Panc1 (cell line): Measurements from ENCODE around the gene BICRA. TPM values are rescaled to one million over a fixed set of nuclear protein-coding genes. Genes with fewer than 3 reads are reported as not detected.

Experiments used
- ATAC-seq: fragments of 200-7000 bp; cut with Tn5 transposase; 2 replicates; pipeline ENCODE4 v1.9.1; 2020; ENCODE audit warnings: mild to moderate bottlenecking, moderate library complexity
- BruUV-seq: library from RNA; stranded (reverse); fragments of 400-500 nt; replicated peaks from 2 replicates; lab custom pipeline; 2021; lab: Mats Ljungman, UMichigan
- CTCF ChIA-PET: fragments of 300-600 bp; sonication (Branson Sonifier 250); formaldehyde crosslinking; loops from one replicate; lab custom pipeline; 2022; ENCODE audit warnings: antibody characterized with exemption; lab: Charles Lee
- POLR2A ChIA-PET: fragments of 300-600 bp; sonication (Branson Sonifier 250); formaldehyde crosslinking; loops from one replicate; lab custom pipeline; 2022; ENCODE audit warnings: antibody characterized with exemption; lab: Charles Lee
- DNase-seq: peaks from one replicate; pipeline ENCODE4 v3.0.0-alpha.2; 2010; ENCODE audit warnings: low read depth, low spot score
- H3K27ac ChIP-seq: 2 replicates; pipeline ENCODE4 v1.5.1; 2011; ENCODE audit warnings: mild to moderate bottlenecking, low read length, inconsistent platforms
- H3K27me3 ChIP-seq: fragments of 200-500 bp; sonication (Bioruptor generic); 2 replicates; pipeline ENCODE4 v1.6.0; 2014; ENCODE audit warnings: low read length, inconsistent platforms; ENCODE audit not compliant: control insufficient read depth, insufficient read depth
- H3K36me3 ChIP-seq: fragments of 200-500 bp; sonication (Bioruptor generic); 2 replicates; pipeline ENCODE4 v1.5.1; 2014; ENCODE audit warnings: inconsistent platforms, mild to moderate bottlenecking, low read length, moderate library complexity; ENCODE audit not compliant: control insufficient read depth, insufficient read depth
- H3K4me1 ChIP-seq: 2 replicates; pipeline ENCODE4 v1.5.1; 2011; ENCODE audit warnings: inconsistent platforms, mild to moderate bottlenecking, low read length, moderate library complexity; ENCODE audit not compliant: control insufficient read depth, insufficient read depth
- H3K4me3 ChIP-seq, 2 experiments: 2 replicates each; pipeline ENCODE4 v1.5.1; 2011 to 2012; ENCODE audit warnings: low read depth in 2 of 2, low read length in 2 of 2, mild to moderate bottlenecking in 2 of 2, inconsistent platforms in 1 of 2, moderate library complexity in 1 of 2
- H3K9me3 ChIP-seq: fragments of 200-500 bp; sonication (Bioruptor generic); 2 replicates; pipeline ENCODE4 v1.5.1; 2014; ENCODE audit warnings: low read depth, mild to moderate bottlenecking, inconsistent platforms, low read length, moderate library complexity; ENCODE audit not compliant: control insufficient read depth, insufficient read depth
- POLR2AphosphoS5 ChIP-seq: IDR thresholded peaks from 2 replicates; pipeline ENCODE4 v1.6.1; 2012; ENCODE audit warnings: mild to moderate bottlenecking, low read depth, low read length, moderate library complexity
- SIN3A ChIP-seq: IDR thresholded peaks from 2 replicates; pipeline ENCODE4 v1.6.1; 2012; ENCODE audit warnings: low read depth, mild to moderate bottlenecking, low read length, moderate library complexity, borderline replicate concordance; ENCODE audit not compliant: insufficient read depth
- TCF7L2 ChIP-seq: IDR thresholded peaks from 2 replicates; pipeline ENCODE4 v1.6.1; 2011; ENCODE audit warnings: mild to moderate bottlenecking, low read depth, low read length, inconsistent platforms
- in situ Hi-C: cut with HindIII; loops from 2 replicates; pipeline ENCODE4 v1.10.0; 2016; ENCODE audit warnings: low sequenced_read_pairs, low pct_unique_long_range_greater_than_20kb
- intact Hi-C: fragments of 100-400 bp; cut with micrococcal nuclease; formaldehyde crosslinking; loops from one replicate; pipeline ENCODE4 v1.10.0; 2022; ENCODE audit not compliant: unreplicated experiment
- total RNA-seq: library from RNA; stranded (reverse); gene quantifications from one replicate; pipeline ENCODE4 v1.2.1, GENCODE V29; 2021; ENCODE audit not compliant: unreplicated experiment
- TF ChIP-seq, protein P1 (sequence below), 2 experiments: IDR thresholded peaks; 2 replicates each; pipeline ENCODE4 v1.6.1; 2011 to 2012; ENCODE audit warnings: low read depth in 2 of 2, control low read depth in 1 of 2, low read length in 1 of 2, mild to moderate bottlenecking in 1 of 2, moderate library complexity in 1 of 2; ENCODE audit not compliant: insufficient read depth in 1 of 2
- TF ChIP-seq, protein P2 (sequence below): fragments of 450-650 bp; IDR thresholded peaks from 2 replicates; pipeline ENCODE4 v1.5.1; 2017; ENCODE audit warnings: mild to moderate bottlenecking

BICRA gene
- total RNA-seq, 1 experiment from 2014 or later, result 13.7 TPM

DNA sequence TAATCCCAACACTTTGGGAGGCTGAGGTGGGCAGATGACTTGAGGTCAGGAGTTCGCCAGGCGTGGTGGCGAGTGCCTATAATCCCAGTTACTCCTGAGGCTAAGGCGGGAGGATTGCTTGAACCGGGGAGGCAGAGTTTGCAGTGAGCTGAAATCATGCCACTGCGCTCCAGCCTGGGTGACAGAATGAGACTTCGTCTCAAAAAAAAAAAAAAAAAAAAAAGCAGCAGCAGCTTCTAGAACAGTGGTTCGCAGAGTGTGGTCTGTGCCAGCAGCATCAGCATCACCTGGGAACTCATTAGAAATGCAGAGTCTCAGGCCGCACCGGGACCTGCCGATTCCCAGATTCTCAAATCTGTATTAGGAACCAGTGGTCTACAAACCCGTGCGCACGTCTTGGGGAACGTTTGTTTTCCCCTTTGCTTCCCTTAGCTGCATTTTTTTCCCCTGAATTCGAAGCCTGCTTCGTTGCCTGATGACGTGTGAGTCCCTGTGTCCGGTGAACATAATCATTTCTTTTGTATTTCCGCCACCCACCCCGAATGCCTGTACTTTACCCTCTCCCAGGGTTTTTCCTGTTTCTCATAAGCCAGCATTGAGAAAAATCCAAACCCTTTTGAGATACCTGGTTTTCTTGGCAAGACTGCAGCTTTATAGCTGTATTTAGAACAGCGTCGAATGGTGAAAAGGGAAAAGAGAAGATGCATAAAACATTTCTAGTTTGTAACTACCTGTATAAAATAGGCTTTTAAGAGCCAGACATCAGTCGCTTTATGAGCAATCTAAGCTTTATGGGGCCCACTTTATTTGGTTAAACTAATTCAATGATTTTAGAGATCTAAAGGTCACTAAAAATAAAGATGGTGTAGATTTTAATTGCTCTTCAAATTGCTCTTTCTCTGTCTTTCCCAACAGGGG, 49.8 kb downstream of the BICRA start:
- no peaks in the 10 kb centered on the region for H3K36me3 ChIP-seq
- in situ Hi-C loops (no loop called here), intact Hi-C loops (no loop called here)
- TF ChIP-seq, protein P1, sequence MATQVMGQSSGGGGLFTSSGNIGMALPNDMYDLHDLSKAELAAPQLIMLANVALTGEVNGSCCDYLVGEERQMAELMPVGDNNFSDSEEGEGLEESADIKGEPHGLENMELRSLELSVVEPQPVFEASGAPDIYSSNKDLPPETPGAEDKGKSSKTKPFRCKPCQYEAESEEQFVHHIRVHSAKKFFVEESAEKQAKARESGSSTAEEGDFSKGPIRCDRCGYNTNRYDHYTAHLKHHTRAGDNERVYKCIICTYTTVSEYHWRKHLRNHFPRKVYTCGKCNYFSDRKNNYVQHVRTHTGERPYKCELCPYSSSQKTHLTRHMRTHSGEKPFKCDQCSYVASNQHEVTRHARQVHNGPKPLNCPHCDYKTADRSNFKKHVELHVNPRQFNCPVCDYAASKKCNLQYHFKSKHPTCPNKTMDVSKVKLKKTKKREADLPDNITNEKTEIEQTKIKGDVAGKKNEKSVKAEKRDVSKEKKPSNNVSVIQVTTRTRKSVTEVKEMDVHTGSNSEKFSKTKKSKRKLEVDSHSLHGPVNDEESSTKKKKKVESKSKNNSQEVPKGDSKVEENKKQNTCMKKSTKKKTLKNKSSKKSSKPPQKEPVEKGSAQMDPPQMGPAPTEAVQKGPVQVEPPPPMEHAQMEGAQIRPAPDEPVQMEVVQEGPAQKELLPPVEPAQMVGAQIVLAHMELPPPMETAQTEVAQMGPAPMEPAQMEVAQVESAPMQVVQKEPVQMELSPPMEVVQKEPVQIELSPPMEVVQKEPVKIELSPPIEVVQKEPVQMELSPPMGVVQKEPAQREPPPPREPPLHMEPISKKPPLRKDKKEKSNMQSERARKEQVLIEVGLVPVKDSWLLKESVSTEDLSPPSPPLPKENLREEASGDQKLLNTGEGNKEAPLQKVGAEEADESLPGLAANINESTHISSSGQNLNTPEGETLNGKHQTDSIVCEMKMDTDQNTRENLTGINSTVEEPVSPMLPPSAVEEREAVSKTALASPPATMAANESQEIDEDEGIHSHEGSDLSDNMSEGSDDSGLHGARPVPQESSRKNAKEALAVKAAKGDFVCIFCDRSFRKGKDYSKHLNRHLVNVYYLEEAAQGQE (IDR thresholded peaks at IDR 0.05; ENCODE audit: insufficient read depth in 1 of 2, low read depth in 2 of 2, low read length in 1 of 2), result no peak
- H3K4me1 ChIP-seq, result peaks cover under 1% of the 10 kb centered on the region; the same call in 1 of the 2 replicates
- ChIA-PET POLR2A (no interaction called here), CTCF (no interaction called here)
- H3K27ac ChIP-seq, result no peak overlapping the region
- ATAC-seq, result no peak
- no peak for DNase-seq
- H3K27me3 ChIP-seq, result no peaks in the 10 kb centered on the region
- no TSS peak for BruUV-seq
- no peak overlapping the region for H3K4me3 ChIP-seq
- no peaks in the 10 kb centered on the region for H3K9me3 ChIP-seq

- Histone ChIP-seq H3K27me3 (no peaks in the 10 kb centered on the region), H3K36me3 (no peaks in the 10 kb centered on the region), H3K27ac (no peak overlapping the region), H3K4me3 (no peak overlapping the region), H3K9me3 (no peaks in the 10 kb centered on the region), H3K4me1 (peaks cover 4% of the 10 kb centered on the region)
- TF ChIP-seq SIN3A, result no peak
- TF ChIP-seq, protein P1 (IDR thresholded peaks at IDR 0.05; ENCODE audit: insufficient read depth in 1 of 2, low read depth in 2 of 2, low read length in 1 of 2), result no peak
- TF ChIP-seq POLR2AphosphoS5, result no peak
- no peak for TF ChIP-seq TCF7L2
- TF ChIP-seq, protein P2, sequence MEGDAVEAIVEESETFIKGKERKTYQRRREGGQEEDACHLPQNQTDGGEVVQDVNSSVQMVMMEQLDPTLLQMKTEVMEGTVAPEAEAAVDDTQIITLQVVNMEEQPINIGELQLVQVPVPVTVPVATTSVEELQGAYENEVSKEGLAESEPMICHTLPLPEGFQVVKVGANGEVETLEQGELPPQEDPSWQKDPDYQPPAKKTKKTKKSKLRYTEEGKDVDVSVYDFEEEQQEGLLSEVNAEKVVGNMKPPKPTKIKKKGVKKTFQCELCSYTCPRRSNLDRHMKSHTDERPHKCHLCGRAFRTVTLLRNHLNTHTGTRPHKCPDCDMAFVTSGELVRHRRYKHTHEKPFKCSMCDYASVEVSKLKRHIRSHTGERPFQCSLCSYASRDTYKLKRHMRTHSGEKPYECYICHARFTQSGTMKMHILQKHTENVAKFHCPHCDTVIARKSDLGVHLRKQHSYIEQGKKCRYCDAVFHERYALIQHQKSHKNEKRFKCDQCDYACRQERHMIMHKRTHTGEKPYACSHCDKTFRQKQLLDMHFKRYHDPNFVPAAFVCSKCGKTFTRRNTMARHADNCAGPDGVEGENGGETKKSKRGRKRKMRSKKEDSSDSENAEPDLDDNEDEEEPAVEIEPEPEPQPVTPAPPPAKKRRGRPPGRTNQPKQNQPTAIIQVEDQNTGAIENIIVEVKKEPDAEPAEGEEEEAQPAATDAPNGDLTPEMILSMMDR, result no peak
- no peak for ATAC-seq
- DNase-seq, result no peak
- CTCF ChIA-PET, result no interaction called here
- intact Hi-C loops, result no loop called here
- in situ Hi-C loops, result no loop called here
- no TSS peak for BruUV-seq
- POLR2A ChIA-PET, result no interaction called here
These were observed 51.5 kb downstream of the BICRA start for GRCh38 chr19:47660435-47660832.
